ENCODE data around the gene FATE1. TPM values are rescaled to one million over a fixed set of nuclear protein-coding genes. Genes with fewer than 3 reads are reported as not detected.

FATE1 gene
- total RNA-seq, 4 donors from 2014 or later: not detected

DNA sequence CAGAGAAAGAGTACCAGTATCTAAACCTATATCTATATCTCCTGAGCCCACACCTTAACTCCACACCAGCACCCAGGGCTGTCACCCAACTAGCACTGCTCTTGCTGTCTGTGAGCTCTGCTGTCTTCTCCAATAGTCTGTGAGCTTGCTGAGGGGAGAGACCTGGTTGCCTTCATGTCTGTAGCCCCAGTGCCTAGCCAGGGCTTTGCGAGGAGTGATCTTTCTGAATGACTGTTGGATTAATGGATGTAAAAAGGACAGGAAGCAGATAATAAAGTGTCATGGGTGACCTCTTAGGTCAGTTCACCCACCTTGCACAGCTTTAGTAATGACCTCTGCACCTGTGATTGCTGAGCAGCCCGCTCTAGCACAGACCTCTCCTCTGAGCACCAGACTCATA is 49.2 kb downstream of the FATE1 start:
- TF ChIP-seq, protein P1, sequence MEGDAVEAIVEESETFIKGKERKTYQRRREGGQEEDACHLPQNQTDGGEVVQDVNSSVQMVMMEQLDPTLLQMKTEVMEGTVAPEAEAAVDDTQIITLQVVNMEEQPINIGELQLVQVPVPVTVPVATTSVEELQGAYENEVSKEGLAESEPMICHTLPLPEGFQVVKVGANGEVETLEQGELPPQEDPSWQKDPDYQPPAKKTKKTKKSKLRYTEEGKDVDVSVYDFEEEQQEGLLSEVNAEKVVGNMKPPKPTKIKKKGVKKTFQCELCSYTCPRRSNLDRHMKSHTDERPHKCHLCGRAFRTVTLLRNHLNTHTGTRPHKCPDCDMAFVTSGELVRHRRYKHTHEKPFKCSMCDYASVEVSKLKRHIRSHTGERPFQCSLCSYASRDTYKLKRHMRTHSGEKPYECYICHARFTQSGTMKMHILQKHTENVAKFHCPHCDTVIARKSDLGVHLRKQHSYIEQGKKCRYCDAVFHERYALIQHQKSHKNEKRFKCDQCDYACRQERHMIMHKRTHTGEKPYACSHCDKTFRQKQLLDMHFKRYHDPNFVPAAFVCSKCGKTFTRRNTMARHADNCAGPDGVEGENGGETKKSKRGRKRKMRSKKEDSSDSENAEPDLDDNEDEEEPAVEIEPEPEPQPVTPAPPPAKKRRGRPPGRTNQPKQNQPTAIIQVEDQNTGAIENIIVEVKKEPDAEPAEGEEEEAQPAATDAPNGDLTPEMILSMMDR (IDR thresholded peaks at IDR 0.05): no peak
- no peak for TF ChIP-seq POLR2A (IDR thresholded peaks at IDR 0.05)

DNA sequence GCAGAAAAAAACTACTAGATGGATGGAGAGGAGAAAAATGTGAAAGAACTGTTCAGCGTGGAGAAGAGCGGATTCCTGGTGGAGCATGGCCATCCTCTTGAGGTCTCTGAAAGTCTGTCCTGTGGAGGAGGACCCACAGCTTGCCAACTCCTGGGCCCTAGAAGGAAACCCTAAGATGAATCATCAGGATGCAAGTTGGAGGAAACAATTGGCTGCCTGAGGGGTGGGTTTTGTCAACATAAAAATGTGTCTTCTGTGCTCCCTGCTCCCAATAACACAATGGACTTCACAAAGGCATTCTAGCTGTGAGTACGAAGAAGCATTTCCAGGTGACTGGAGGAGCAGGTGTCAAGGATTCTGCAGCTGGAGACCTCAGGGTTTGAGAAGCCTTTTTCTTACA is 55.9 kb downstream of the FATE1 start:
- Histone ChIP-seq H3K4me1 (no peaks in the 10 kb centered on the region), H3K27me3 (no peaks in the 10 kb centered on the region), H3K36me3 (no peaks in the 10 kb centered on the region), H3K9me3 (no peaks in the 10 kb centered on the region), H3K4me3 (no peak overlapping the region), H3K27ac (no peak overlapping the region)
- DNase-seq: no peak
- TF ChIP-seq, protein P1 (IDR thresholded peaks at IDR 0.05): no peak
- TF ChIP-seq POLR2A (IDR thresholded peaks at IDR 0.05): no peak

More for the DNA sequence above, 49.2 kb downstream of the FATE1 start:
- Histone ChIP-seq H3K4me1 (no peaks in the 10 kb centered on the region), H3K27ac (no peak overlapping the region), H3K27me3 (no peaks in the 10 kb centered on the region), H3K36me3 (no peaks in the 10 kb centered on the region), H3K9me3 (no peaks in the 10 kb centered on the region), H3K4me3 (no peak overlapping the region)
- DNase-seq: no peak

Other genes with a start within 250 kb of the FATE1 start
- not detected for gene PASD1, start 152.4 kb upstream of the FATE1 start, total RNA-seq
- gene PRRG3, start 20.6 kb upstream of the FATE1 start, total RNA-seq: under 1 TPM in 2 of 4 donors, not detected in 2; 0.19 to 0.40 TPM
- gene CNGA2, start 18.7 kb downstream of the FATE1 start, total RNA-seq: not detected
- gene MAGEA4, start 196.9 kb downstream of the FATE1 start, total RNA-seq: not detected